Measurements from ENCODE around the gene NR0B2.

DNA sequence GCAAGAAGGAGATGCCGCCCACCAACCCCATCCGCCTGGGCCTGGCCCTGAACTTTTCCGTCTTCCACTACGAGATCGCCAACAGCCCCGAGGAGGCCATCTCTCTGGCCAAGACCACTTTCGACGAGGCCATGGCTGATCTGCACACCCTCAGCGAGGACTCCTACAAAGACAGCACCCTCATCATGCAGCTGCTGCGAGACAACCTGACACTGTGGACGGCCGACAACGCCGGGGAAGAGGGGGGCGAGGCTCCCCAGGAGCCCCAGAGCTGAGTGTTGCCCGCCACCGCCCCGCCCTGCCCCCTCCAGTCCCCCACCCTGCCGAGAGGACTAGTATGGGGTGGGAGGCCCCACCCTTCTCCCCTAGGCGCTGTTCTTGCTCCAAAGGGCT is 50.1 kb downstream of the NR0B2 start:
- TF ChIP-seq, protein P1, sequence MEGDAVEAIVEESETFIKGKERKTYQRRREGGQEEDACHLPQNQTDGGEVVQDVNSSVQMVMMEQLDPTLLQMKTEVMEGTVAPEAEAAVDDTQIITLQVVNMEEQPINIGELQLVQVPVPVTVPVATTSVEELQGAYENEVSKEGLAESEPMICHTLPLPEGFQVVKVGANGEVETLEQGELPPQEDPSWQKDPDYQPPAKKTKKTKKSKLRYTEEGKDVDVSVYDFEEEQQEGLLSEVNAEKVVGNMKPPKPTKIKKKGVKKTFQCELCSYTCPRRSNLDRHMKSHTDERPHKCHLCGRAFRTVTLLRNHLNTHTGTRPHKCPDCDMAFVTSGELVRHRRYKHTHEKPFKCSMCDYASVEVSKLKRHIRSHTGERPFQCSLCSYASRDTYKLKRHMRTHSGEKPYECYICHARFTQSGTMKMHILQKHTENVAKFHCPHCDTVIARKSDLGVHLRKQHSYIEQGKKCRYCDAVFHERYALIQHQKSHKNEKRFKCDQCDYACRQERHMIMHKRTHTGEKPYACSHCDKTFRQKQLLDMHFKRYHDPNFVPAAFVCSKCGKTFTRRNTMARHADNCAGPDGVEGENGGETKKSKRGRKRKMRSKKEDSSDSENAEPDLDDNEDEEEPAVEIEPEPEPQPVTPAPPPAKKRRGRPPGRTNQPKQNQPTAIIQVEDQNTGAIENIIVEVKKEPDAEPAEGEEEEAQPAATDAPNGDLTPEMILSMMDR (conservative IDR thresholded peaks at IDR 0.05) = no peak
- no peak for TF ChIP-seq ZFX (IDR thresholded peaks at IDR 0.05)
